Mucosa of descending colon (tissue), 3 donors: Measurements from ENCODE around the gene CDH4. TPM values are rescaled to one million over a fixed set of nuclear protein-coding genes. Genes with fewer than 3 reads are reported as not detected.

Source experiments
- ATAC-seq: fragments of 200-7000 bp; cut with Tn5 transposase; one replicate; pipeline ENCODE4 v1.9.1; 2020; ENCODE audit warnings: mild to moderate bottlenecking, moderate library complexity
- DNase-seq, 3 donors: peaks; one replicate each; pipeline ENCODE4 v3.0.0-alpha.2; 2020
- H3K36me3 ChIP-seq: fragments of 200-600 bp; one replicate; pipeline ENCODE4 v1.8.0; 2021; ENCODE audit warnings: low read depth, mild to moderate bottlenecking
- H3K4me1 ChIP-seq: fragments of 200-600 bp; one replicate; pipeline ENCODE4 v1.8.0; 2021; ENCODE audit warnings: low read depth, mild to moderate bottlenecking
- H3K4me3 ChIP-seq: fragments of 200-600 bp; one replicate; pipeline ENCODE4 v1.8.0; 2021; ENCODE audit warnings: mild to moderate bottlenecking
- H3K9me3 ChIP-seq: fragments of 200-600 bp; one replicate; pipeline ENCODE4 v1.8.0; 2021; ENCODE audit warnings: mild to moderate bottlenecking
- intact Hi-C, 2 donors: fragments of 100-400 bp; cut with DNase I in 1 of 2; cut with micrococcal nuclease in 1 of 2; formaldehyde crosslinking; loops; one replicate each; pipeline versions ENCODE4 v1.11.0 to v1.11.1; 2022; cut with DNase I, micrococcal nuclease
- total RNA-seq, 3 donors: library from RNA; stranded (reverse); fragmentation: NEBNext Ultra II Directional in 2 of 3; extraction: Animal tissue kit (Norgen Biotek cat#: 25700) in 2 of 3; gene quantifications; one replicate each; pipeline versions ENCODE4 v1.2.1 to v1.2.4, GENCODE V29; 2021 to 2023
- TF ChIP-seq, protein P1 (sequence below): fragments of 200-600 bp; IDR thresholded peaks from one replicate; pipeline ENCODE4 v1.8.0; 2022; ENCODE audit warnings: antibody characterized with exemption, mild to moderate bottlenecking
- donor health status: DM: no; HTN: no; CAD: no; lungs with moderate emphysema.
- donor health status: DM: no; HTN: no; CAD: no.
- donor health status: DM: no; HTN: yes; CAD: no.

Gene CDH4
- total RNA-seq, 3 donors from 2014 or later: 0.16 TPM; not detected in 2

DNA sequence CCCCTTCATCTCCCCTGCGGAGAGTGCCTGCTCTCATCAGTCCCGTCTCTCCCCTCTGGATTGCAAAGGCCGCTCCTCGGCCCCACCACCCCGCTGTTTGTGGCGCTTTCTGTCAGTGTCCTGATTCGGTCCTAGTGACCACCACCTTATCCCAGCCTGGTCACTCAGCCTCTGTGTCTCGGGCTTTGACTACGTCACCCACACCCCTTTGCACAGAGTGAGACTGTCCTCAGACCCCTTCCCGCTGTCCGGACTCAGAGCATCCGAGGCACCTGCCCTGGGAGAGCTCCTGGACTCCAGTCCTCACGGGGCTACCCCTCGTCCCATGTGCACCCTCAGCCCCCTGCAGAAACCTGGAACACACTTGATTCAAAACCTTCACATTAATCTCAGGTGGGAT, 433.4 kb downstream of the CDH4 start:
- TF ChIP-seq, protein P1, sequence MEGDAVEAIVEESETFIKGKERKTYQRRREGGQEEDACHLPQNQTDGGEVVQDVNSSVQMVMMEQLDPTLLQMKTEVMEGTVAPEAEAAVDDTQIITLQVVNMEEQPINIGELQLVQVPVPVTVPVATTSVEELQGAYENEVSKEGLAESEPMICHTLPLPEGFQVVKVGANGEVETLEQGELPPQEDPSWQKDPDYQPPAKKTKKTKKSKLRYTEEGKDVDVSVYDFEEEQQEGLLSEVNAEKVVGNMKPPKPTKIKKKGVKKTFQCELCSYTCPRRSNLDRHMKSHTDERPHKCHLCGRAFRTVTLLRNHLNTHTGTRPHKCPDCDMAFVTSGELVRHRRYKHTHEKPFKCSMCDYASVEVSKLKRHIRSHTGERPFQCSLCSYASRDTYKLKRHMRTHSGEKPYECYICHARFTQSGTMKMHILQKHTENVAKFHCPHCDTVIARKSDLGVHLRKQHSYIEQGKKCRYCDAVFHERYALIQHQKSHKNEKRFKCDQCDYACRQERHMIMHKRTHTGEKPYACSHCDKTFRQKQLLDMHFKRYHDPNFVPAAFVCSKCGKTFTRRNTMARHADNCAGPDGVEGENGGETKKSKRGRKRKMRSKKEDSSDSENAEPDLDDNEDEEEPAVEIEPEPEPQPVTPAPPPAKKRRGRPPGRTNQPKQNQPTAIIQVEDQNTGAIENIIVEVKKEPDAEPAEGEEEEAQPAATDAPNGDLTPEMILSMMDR: no peak
- ATAC-seq: no peak
- H3K4me3 ChIP-seq: no peak overlapping the region
- no peaks in the 10 kb centered on the region for H3K4me1 ChIP-seq
- no peaks in the 10 kb centered on the region for H3K36me3 ChIP-seq
- peak in 1 of 3 donors; percentile 33 for DNase-seq
- intact Hi-C loops: no loop called here
- no peaks in the 10 kb centered on the region for H3K9me3 ChIP-seq

DNA sequence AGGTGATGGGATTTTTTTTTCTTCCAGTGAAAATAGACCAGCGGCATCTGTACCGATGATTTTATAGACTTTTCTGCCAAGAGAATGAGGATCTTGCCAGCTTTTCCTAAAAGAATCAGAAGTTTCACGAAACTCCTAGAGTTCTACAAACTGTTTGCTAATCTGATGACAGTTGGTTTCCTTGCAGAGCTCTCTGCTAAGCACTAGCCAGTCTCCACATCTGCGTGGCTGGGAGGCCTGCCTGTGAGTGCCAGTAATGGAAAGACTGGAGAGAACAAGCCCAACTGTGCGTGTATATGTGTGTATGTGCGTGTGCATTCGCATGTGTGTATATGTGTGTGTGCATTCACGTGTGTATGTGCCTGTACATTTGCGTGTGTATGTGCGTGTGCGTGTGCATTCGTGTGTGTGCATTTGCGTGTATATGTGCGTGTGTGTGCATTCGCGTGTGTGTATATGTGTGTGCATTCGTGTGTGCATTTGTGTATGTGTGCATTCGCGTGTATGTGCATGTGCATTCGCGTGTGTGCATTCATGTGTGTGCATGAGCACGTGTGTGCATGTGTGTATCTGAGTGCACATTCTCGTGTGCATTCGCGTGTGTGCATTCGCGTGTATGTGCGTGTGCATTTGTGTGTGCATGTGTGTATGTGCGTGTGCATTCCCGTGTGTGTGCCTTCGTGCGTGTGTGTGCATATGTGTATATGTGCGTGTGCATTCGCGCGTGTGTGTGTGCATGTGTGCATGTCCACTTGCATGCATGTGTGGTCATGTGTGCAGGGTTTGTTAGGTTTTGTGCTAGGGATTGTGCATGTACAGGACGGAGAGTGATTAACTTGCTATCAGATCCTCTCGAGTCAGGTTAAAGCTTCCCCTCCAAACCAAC, 434.2 kb downstream of the CDH4 start:
- H3K9me3 ChIP-seq: no peaks in the 10 kb centered on the region
- no peaks in the 10 kb centered on the region for H3K36me3 ChIP-seq
- DNase-seq: no peak
- intact Hi-C loops: no loop called here
- TF ChIP-seq, protein P1: no peak
- ATAC-seq: no peak
- H3K4me3 ChIP-seq: no peak overlapping the region
- H3K4me1 ChIP-seq: no peaks in the 10 kb centered on the region

DNA sequence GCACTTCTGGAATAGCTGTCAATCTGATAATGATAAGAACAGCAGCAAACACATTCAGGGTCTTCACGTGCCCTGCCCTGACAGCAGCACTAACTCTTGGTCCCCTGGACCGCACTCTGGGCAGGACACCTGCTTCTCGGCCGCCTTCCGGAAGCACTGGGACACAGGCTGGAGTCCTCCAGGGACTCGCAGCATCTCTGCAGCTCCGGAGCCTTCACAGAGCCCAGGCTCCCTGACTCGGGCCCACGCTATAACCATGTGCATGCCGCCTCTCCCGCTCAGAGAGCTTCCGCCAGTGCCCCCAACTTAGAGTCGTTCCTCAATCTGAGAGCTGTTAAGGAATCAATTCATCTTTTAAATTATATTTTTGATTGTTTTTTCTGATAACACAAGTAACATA, 436.4 kb downstream of the CDH4 start:
- TF ChIP-seq, protein P1: no peak
- intact Hi-C loops: no loop called here
- peak in 1 of 3 donors; percentile 29 for DNase-seq
- Histone ChIP-seq H3K9me3 (no peaks in the 10 kb centered on the region), H3K4me1 (no peaks in the 10 kb centered on the region), H3K4me3 (no peak overlapping the region), H3K36me3 (no peaks in the 10 kb centered on the region)
- no peak for ATAC-seq

DNA sequence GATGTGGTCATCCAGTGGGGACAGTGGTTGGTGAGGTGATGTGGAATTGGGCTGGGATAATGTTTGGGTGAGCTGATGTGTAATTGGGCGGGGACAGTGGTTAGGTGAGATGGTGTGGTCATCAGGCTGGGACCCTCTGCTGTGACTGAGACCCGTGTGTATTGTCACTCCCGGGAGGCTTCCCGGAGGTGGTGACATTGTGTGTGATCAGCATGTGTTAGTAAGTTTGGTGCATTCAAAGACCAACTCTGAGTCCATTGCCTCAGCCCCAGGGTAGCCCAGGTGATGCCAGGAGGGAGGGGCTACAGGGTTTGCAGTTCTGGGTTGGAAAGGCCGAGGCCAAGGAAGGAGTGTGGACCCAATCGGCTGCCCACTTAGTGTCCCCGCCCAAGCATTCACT, 438.1 kb downstream of the CDH4 start:
- ATAC-seq: no peak

DNA sequence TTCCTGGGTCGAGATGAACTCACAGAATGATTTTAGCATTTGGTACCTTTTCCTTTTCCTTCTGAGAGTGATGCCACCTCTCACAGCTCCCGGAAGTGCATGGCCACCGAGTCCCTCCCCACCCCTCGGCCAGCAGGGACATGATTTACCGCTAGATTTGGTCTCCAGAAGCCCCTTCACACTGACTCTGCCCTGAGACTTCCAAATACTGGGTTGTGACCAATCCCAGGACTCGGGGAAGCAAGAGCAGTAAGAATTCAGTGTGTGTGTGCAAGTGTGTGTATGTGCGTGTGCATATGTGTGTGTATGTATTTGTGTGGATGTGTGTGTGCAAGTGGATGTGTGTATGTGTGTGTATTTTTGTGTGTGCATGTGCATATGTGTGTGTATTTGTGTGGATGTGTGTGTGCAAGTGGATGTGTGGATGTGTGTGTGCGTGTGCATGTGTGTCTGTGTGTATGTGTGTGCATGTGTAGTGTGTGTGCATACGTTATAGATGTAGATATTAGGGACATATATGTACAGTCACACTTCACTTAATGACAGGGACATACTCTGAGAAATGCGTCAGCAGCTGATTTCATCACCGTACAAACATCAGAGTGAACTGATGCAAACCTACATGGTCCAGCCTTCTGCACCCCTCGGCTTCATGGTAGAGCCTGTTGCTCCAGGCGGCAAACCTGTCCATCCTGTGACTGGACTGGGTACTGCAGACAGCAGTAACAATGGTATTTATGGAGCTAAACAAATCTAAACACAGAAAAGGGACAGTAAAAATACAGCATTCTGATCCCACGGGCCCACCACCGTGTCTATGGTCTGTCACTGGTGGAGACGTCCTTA, 439.2 kb downstream of the CDH4 start:
- ATAC-seq (no peak), DNase-seq (no peak)
- H3K4me1 ChIP-seq: no peaks in the 10 kb centered on the region
- H3K4me3 ChIP-seq: no peak overlapping the region
- H3K36me3 ChIP-seq: no peaks in the 10 kb centered on the region
- intact Hi-C loops: no loop called here
- TF ChIP-seq, protein P1: no peak
- H3K9me3 ChIP-seq: no peaks in the 10 kb centered on the region

More for the DNA sequence above, 438.1 kb downstream of the CDH4 start:
- TF ChIP-seq, protein P1: no peak
- Histone ChIP-seq H3K36me3 (no peaks in the 10 kb centered on the region), H3K4me1 (no peaks in the 10 kb centered on the region), H3K9me3 (no peaks in the 10 kb centered on the region), H3K4me3 (no peak overlapping the region)
- intact Hi-C loops: no loop called here
- DNase-seq: peak in 2 of 3 donors; percentile 4 to 22
